Islet precursor cell (in vitro differentiated cells): Measurements from ENCODE around the gene DCAF17.
"Not testable (repeated sequence)": the region's sequence is repeated elsewhere in the genome, so short reads cannot be mapped to it uniquely, and the experiment has no call there.

Experiments used
- DNase-seq: peaks from one replicate; pipeline ENCODE4 v3.0.0-alpha.2; 2018

DCAF17 gene

GRCh38 chr2:171411214-171411613 lies 22.8 kb upstream of the DCAF17 start:
- no peak for DNase-seq

- no peak for DNase-seq
Observed at GRCh38 chr2:171411791-171412483, 22.1 kb upstream of the DCAF17 start.

- DNase-seq = no peak
Observed at GRCh38 chr2:171412571-171413175, 21.4 kb upstream of the DCAF17 start.

GRCh38 chr2:171414645-171415044 lies 19.4 kb upstream of the DCAF17 start:
- not testable (repeated sequence) for DNase-seq

- peak; percentile 92 for DNase-seq
Observed at GRCh38 chr2:171416009-171416926, 17.8 kb upstream of the DCAF17 start.

GRCh38 chr2:171419333-171419732 lies 14.7 kb upstream of the DCAF17 start:
- DNase-seq = no peak

- DNase-seq = no peak
Observed at GRCh38 chr2:171420728-171421563, 13.1 kb upstream of the DCAF17 start.

GRCh38 chr2:171422710-171423495 lies 11.1 kb upstream of the DCAF17 start:
- DNase-seq = not testable (repeated sequence)

- no peak for DNase-seq
Observed at GRCh38 chr2:171430516-171431410, 3.3 kb upstream of the DCAF17 start.

GRCh38 chr2:171431677-171432167 lies 2.3 kb upstream of the DCAF17 start:
- peak; percentile 54 for DNase-seq

- DNase-seq = no peak
Observed at GRCh38 chr2:171432206-171432968, 1.6 kb upstream of the DCAF17 start.

- DNase-seq = peak; percentile 72
Observed at GRCh38 chr2:171432969-171433762, 860 bp upstream of the DCAF17 start.

GRCh38 chr2:171433763-171434012 lies 338 bp upstream of the DCAF17 start, which contains the start of gene METTL8:
Gene METTL8 (minus strand): TSS chr2:171433990. CDS start chr2:171392185, 41,805 bp downstream.
- DNase-seq = no peak

GRCh38 chr2:171436307-171436706 lies 2.3 kb downstream of the DCAF17 start:
- no peak for DNase-seq

- DNase-seq = no peak
Observed at GRCh38 chr2:171441470-171441869, 7.4 kb downstream of the DCAF17 start.

GRCh38 chr2:171447675-171448074 lies 13.6 kb downstream of the DCAF17 start:
- no peak for DNase-seq

GRCh38 chr2:171451074-171451473 lies 17.0 kb downstream of the DCAF17 start:
- no peak for DNase-seq

GRCh38 chr2:171452773-171453172 lies 18.7 kb downstream of the DCAF17 start:
- no peak for DNase-seq

GRCh38 chr2:171459498-171459897 lies 25.5 kb downstream of the DCAF17 start:
- no peak for DNase-seq
